ENCODE measurements around the gene TGDS.

Gene TGDS

GRCh38 chr13:94553766-94554165, 42.2 kb downstream of the TGDS start:
- Histone ChIP-seq H3K27ac (replicated peaks) (no peak overlapping the region), H3K4me3 (replicated peaks; ENCODE audit: insufficient read depth, low read length) (no peak overlapping the region), H3K27me3 (ENCODE audit: insufficient read depth, poor library complexity, severe bottlenecking) (no peaks in the 10 kb centered on the region)
- DNase-seq (ENCODE audit: low read depth in 1 of 2, low spot score in 1 of 2): no peak
- TF ChIP-seq SPI1 (IDR thresholded peaks at IDR 0.05; ENCODE audit: borderline replicate concordance, low read depth) (no peak), REST (IDR thresholded peaks at IDR 0.05; ENCODE audit: insufficient replicate concordance, low read depth) (no peak), CTCF (IDR thresholded peaks at IDR 0.05; ENCODE audit: insufficient read depth, low read length) (no peak), POLR2AphosphoS5 (IDR thresholded peaks at IDR 0.05; ENCODE audit: low read depth) (no peak), GABPA (IDR thresholded peaks at IDR 0.05; ENCODE audit: low read depth) (no peak)

GRCh38 chr13:94552095-94552494, 43.9 kb downstream of the TGDS start:
- H3K4me3 ChIP-seq (replicated peaks; ENCODE audit: insufficient read depth, low read length): no peak overlapping the region
- no peak overlapping the region for H3K27ac ChIP-seq (replicated peaks)
- no peaks in the 10 kb centered on the region for H3K27me3 ChIP-seq (ENCODE audit: insufficient read depth, poor library complexity, severe bottlenecking)
- TF ChIP-seq POLR2AphosphoS5 (IDR thresholded peaks at IDR 0.05; ENCODE audit: low read depth) (no peak), GABPA (IDR thresholded peaks at IDR 0.05; ENCODE audit: low read depth) (no peak), SPI1 (IDR thresholded peaks at IDR 0.05; ENCODE audit: borderline replicate concordance, low read depth) (no peak), CTCF (IDR thresholded peaks at IDR 0.05; ENCODE audit: insufficient read depth, low read length) (no peak), REST (IDR thresholded peaks at IDR 0.05; ENCODE audit: insufficient replicate concordance, low read depth) (no peak)
- no peak for DNase-seq (ENCODE audit: low read depth in 1 of 2, low spot score in 1 of 2)

- Histone ChIP-seq H3K27ac (replicated peaks) (no peak overlapping the region), H3K27me3 (ENCODE audit: insufficient read depth, poor library complexity, severe bottlenecking) (no peaks in the 10 kb centered on the region), H3K4me3 (replicated peaks; ENCODE audit: insufficient read depth, low read length) (peak overlapping the region; percentile 76)
- DNase-seq (ENCODE audit: low read depth in 1 of 2, low spot score in 1 of 2): peak in 1 of 2 experiments; percentile 2
- TF ChIP-seq CTCF (IDR thresholded peaks at IDR 0.05; ENCODE audit: insufficient read depth, low read length): no peak
- no peak for TF ChIP-seq GABPA (IDR thresholded peaks at IDR 0.05; ENCODE audit: low read depth)
- TF ChIP-seq SPI1 (IDR thresholded peaks at IDR 0.05; ENCODE audit: borderline replicate concordance, low read depth): no peak
- no peak for TF ChIP-seq POLR2AphosphoS5 (IDR thresholded peaks at IDR 0.05; ENCODE audit: low read depth)
- TF ChIP-seq REST (IDR thresholded peaks at IDR 0.05; ENCODE audit: insufficient replicate concordance, low read depth): no peak
These were observed 45.8 kb downstream of the TGDS start for GRCh38 chr13:94550062-94550738.
